Activated T-cell treated with anti-CD3 and anti-CD28 coated beads, Interleukin-2, amount 50 U/mL, for 24 hours (primary cell): ENCODE data around the gene TMEM272.

ENCODE experiments used
- DNase-seq: peaks from one replicate; pipeline ENCODE4 v3.0.0-alpha.2; 2020
- H3K27ac Mint-ChIP-seq: 2 replicates; pipeline ENCODE4 v1.8.0; 2020; ENCODE audit warnings: mild to moderate bottlenecking, mixed read lengths
- H3K27me3 Mint-ChIP-seq: 2 replicates; pipeline ENCODE4 v1.8.0; 2020; ENCODE audit warnings: mixed read lengths
- H3K36me3 Mint-ChIP-seq: 2 replicates; pipeline ENCODE4 v1.8.0; 2020; ENCODE audit warnings: low read depth, mixed read lengths
- H3K4me1 Mint-ChIP-seq: 2 replicates; pipeline ENCODE4 v1.8.0; 2020; ENCODE audit warnings: low read depth, mixed read lengths
- H3K4me3 Mint-ChIP-seq: 2 replicates; pipeline ENCODE4 v1.8.0; 2020; ENCODE audit warnings: mild to moderate bottlenecking, moderate library complexity, mixed read lengths
- H3K9me3 Mint-ChIP-seq: 2 replicates; pipeline ENCODE4 v1.8.0; 2020; ENCODE audit warnings: mixed read lengths

Gene TMEM272, protein sequence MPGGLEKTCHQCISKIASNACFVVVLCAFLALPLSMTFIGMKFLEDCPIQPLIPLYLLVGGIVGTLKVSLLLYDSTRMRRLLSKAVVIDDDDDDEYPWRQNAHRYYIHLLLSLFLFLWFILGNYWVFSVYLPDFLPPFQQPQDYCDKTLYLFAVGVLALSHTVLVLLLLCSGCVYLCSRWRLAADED

DNA sequence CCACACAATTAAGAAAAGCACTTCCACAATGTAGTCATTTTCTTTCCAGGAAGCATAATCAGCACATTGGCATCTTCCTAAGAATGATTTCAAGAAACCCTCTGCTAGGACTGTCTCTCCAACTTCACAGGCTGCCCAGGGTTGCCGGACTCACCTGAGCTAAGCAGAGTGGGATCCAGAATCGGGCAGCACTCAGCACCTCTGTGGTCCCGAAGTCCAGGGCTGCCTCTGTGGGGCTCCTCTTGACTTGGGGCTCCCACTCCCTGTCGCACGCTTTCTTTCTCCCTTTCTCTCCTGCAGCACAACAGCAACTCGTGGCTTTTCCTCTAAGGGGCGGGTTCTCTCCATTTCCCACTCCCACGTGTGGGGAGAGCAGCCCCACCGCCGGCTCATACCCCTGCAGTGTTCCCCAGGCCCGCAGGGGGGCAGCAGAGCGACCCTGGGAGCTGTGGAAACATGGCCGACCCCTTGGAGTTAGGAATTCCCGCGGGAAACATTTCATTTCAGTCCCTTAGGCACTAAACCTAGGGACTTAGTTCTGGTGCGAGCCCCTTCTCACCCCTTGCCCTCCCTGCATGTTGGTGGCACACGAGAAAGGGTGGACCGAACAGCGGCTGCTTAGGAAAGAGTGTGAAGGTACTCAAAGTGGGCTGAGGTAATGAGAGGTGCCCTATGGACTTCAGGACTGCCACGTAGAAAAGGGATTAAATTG, at the start of gene TMEM272:
TSS of gene TMEM272 (minus strand) at position 316 of the 712 bp plus-strand sequence. CDS start 6,647 bp downstream, outside the sequence.
- DNase-seq = peak; percentile 79
- H3K9me3 Mint-ChIP-seq = no peaks in the 10 kb centered on the region
- no peaks in the 10 kb centered on the region for H3K36me3 Mint-ChIP-seq
- H3K27me3 Mint-ChIP-seq = peaks cover 12% of the 10 kb centered on the region
- H3K27ac Mint-ChIP-seq = no peak within 1 kb of the TSS
- peak within 1 kb of the TSS; percentile 35 for H3K4me3 Mint-ChIP-seq
- peaks cover 20% of the 10 kb centered on the region for H3K4me1 Mint-ChIP-seq

GRCh38 chr13:51894239-51894638, 49.3 kb upstream of the TMEM272 start:
- Mint-ChIP-seq H3K9me3 (no peaks in the 10 kb centered on the region), H3K4me3 (no peak overlapping the region), H3K27ac (no peak overlapping the region), H3K36me3 (no peaks in the 10 kb centered on the region), H3K27me3 (peaks cover 8% of the 10 kb centered on the region), H3K4me1 (no peaks in the 10 kb centered on the region)
- DNase-seq = no peak

DNA sequence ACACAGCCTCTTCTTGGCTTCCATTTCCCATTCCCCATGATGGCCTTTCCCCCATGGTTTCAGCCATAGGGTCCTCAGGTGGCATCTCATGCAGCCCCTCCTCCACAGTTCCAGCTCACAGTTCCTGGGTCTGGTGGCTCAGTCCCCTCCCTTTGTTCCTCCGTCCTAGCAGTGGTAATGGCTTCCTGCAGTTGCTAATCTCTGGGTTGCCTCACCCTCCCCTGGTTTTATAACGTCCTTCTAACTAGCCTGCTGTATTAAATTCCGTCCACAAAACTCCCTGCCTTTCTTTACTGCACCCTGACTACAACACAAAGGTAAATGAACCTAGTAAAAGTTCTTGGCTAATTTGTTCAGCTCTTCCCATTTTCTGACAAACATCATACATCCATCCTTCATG, 47.7 kb upstream of the TMEM272 start:
- Mint-ChIP-seq H3K27ac (no peak overlapping the region), H3K27me3 (peaks cover 8% of the 10 kb centered on the region), H3K36me3 (no peaks in the 10 kb centered on the region), H3K9me3 (no peaks in the 10 kb centered on the region), H3K4me1 (no peaks in the 10 kb centered on the region), H3K4me3 (no peak overlapping the region)
- DNase-seq = no peak

GRCh38 chr13:51887468-51887867, 42.5 kb upstream of the TMEM272 start:
- DNase-seq = no peak
- Mint-ChIP-seq H3K4me3 (no peak overlapping the region), H3K27me3 (no peaks in the 10 kb centered on the region), H3K4me1 (no peaks in the 10 kb centered on the region), H3K27ac (no peak overlapping the region), H3K9me3 (peaks cover 2% of the 10 kb centered on the region), H3K36me3 (no peaks in the 10 kb centered on the region)

DNA sequence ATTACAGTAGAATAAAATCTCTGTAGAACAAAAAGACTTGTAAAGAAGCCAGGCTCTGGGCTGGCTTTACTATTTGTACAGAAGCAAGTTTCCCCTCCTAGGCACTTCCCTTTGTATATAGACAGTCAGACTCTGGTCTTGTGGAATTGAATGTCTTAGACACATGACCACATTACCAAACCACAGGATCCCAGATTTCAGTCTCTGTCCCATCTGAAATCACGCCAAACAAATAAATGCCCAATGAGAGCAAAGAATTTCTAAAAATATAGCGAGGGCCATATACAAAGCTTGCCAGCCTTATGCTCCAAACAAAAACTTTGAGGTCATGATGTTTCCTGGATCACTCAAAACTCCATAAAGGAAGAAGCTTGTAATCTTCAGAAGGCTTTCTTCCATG, 40.7 kb upstream of the TMEM272 start:
- Mint-ChIP-seq H3K4me3 (no peak overlapping the region), H3K4me1 (no peaks in the 10 kb centered on the region), H3K27ac (no peak overlapping the region), H3K9me3 (peaks cover 2% of the 10 kb centered on the region), H3K36me3 (no peaks in the 10 kb centered on the region), H3K27me3 (no peaks in the 10 kb centered on the region)
- DNase-seq = no peak

DNA sequence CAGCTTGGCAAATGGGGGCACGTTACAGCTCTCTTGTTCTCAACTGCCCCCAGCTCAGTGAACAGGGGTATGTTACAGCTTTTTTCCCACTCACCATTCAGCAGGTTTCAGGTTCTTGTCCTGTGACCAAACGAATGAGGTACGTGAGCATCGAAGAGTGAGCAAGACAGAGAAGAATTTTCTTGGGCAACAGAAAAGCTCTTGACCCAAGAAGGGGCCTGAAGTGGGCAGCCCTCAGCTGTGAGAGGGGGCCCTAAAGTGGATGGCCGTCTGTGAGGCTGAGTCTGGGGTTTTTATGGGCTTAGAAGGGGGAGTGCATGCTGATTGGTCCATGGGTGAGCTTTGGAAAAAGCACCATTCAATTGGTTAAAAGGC, 38.2 kb upstream of the TMEM272 start:
- peaks cover 2% of the 10 kb centered on the region for H3K9me3 Mint-ChIP-seq
- H3K36me3 Mint-ChIP-seq = no peaks in the 10 kb centered on the region
- no peaks in the 10 kb centered on the region for H3K27me3 Mint-ChIP-seq
- H3K4me1 Mint-ChIP-seq = peaks cover 4% of the 10 kb centered on the region
- H3K27ac Mint-ChIP-seq = no peak overlapping the region
- H3K4me3 Mint-ChIP-seq = no peak overlapping the region
- DNase-seq = no peak

DNA sequence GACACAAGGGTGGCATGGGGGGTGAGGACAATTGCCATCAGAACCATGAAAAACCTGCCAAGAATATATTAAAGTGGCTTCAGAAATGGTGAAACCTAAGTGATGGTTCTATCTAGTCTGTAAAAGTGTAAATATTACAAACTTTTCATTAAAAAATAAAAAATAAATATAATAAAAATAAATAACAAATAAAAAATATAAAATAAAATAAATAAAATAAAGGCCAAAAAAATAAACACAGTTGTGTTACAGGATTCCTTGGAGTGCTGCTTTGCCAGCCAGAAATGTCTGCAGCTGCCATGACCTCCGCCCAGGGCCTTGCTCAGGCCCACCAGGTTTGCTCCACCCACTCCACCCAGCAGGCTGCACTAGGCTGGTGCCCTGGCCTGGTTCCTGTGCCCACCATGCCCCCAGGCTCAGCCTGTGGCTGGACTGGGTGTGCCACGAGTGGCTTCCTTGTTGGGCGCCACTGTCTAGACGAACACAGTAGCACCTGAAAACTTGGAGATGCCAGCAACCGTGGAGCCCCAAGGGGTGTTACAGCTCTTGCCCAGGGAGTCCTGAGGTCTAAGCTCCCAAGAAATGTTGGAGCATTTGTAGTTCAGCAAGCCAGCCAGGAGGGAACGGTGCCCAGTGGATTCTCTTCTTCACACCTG, 37.7 kb upstream of the TMEM272 start:
- no peak for DNase-seq
- Mint-ChIP-seq H3K4me1 (peaks cover 4% of the 10 kb centered on the region), H3K9me3 (peaks cover 2% of the 10 kb centered on the region), H3K27me3 (no peaks in the 10 kb centered on the region), H3K36me3 (no peaks in the 10 kb centered on the region), H3K27ac (no peak overlapping the region), H3K4me3 (no peak overlapping the region)

GRCh38 chr13:51881296-51881695, 36.3 kb upstream of the TMEM272 start:
- Mint-ChIP-seq H3K9me3 (peaks cover 2% of the 10 kb centered on the region), H3K36me3 (no peaks in the 10 kb centered on the region)

DNA sequence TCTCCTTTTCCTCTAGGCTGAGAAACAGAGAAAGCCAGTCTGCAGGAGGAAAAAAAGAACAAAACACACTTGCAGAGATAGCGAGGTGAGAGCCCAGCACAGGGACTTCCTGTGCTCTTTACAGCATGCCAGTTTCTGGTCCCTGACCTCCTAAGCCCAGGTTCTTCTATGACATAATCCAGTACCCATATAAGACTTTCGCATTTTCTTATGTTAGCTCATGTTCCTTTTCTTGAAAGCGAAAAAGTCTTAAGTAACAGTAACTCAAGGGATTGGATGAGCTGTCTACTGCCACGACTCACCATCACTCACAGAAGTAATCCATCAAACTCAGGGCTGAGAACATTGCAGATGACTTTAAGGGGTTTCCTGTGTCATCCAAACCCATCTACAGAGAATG, 34.2 kb upstream of the TMEM272 start:
- Mint-ChIP-seq H3K27ac (no peak overlapping the region), H3K27me3 (no peaks in the 10 kb centered on the region), H3K4me1 (peaks cover 4% of the 10 kb centered on the region), H3K36me3 (no peaks in the 10 kb centered on the region), H3K9me3 (peaks cover 2% of the 10 kb centered on the region), H3K4me3 (no peak overlapping the region)
- DNase-seq = no peak

More at GRCh38 chr13:51881296-51881695, 36.3 kb upstream of the TMEM272 start:
- Mint-ChIP-seq H3K4me3 (no peak overlapping the region), H3K27me3 (no peaks in the 10 kb centered on the region), H3K27ac (no peak overlapping the region), H3K4me1 (peaks cover 4% of the 10 kb centered on the region)
- no peak for DNase-seq

- DNase-seq = no peak
- Mint-ChIP-seq H3K4me3 (no peak overlapping the region), H3K27ac (no peak overlapping the region), H3K4me1 (peaks cover 6% of the 10 kb centered on the region), H3K27me3 (no peaks in the 10 kb centered on the region), H3K9me3 (no peaks in the 10 kb centered on the region), H3K36me3 (no peaks in the 10 kb centered on the region)
These were observed 29.7 kb upstream of the TMEM272 start for GRCh38 chr13:51874651-51875050.

- H3K27ac Mint-ChIP-seq = no peak overlapping the region
- H3K4me3 Mint-ChIP-seq = no peak overlapping the region
- DNase-seq = no peak
These were observed 28.9 kb upstream of the TMEM272 start for GRCh38 chr13:51873837-51874236.

DNA sequence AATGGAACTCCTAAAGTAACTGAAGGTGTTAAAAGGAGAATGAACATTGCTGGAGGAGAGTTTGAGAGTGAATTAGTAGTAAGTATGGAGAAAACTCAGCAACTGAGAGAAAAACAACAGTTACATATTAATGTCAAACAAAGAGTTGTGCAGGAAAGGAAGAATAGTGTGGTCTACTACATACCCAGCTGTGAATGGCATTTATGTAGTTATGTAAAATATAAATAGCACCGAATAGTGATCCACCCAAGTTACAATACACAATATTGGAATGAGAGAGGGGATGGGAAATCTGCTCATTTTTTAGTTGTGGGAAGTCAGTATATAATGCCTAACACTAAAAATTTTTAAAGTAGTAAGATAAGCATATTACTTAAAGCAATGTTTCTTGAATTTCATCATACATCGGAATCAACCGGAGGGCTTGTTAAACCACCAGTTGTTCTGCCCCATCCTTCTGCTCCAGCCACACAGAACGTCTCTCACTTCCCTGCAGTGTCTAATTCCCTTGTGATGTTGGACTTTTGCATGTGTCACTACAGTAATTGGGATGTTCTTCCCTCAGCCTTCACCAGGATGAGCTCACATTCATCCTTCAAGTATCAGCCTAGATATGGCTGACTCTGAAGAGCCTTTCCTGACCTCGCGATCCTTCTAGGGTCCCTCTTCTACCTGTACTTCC, 28.3 kb upstream of the TMEM272 start:
- Mint-ChIP-seq H3K4me3 (no peak overlapping the region), H3K9me3 (no peaks in the 10 kb centered on the region), H3K27me3 (peaks cover 6% of the 10 kb centered on the region), H3K4me1 (peaks cover 2% of the 10 kb centered on the region), H3K27ac (no peak overlapping the region), H3K36me3 (no peaks in the 10 kb centered on the region)
- no peak for DNase-seq

More at GRCh38 chr13:51873837-51874236, 28.9 kb upstream of the TMEM272 start:
- Mint-ChIP-seq H3K9me3 (no peaks in the 10 kb centered on the region), H3K4me1 (peaks cover 2% of the 10 kb centered on the region), H3K36me3 (no peaks in the 10 kb centered on the region), H3K27me3 (peaks cover 3% of the 10 kb centered on the region)

GRCh38 chr13:51870616-51871015, 25.6 kb upstream of the TMEM272 start:
- no peak for DNase-seq
- H3K9me3 Mint-ChIP-seq = no peaks in the 10 kb centered on the region

GRCh38 chr13:51869916-51870315, 24.9 kb upstream of the TMEM272 start:
- H3K4me1 Mint-ChIP-seq = peaks cover 2% of the 10 kb centered on the region
- no peak overlapping the region for H3K27ac Mint-ChIP-seq
- DNase-seq = no peak
- H3K4me3 Mint-ChIP-seq = no peak overlapping the region
- H3K36me3 Mint-ChIP-seq = no peaks in the 10 kb centered on the region
- peaks cover 13% of the 10 kb centered on the region for H3K27me3 Mint-ChIP-seq
- no peaks in the 10 kb centered on the region for H3K9me3 Mint-ChIP-seq

More at GRCh38 chr13:51870616-51871015, 25.6 kb upstream of the TMEM272 start:
- H3K4me3 Mint-ChIP-seq = no peak overlapping the region
- H3K27ac Mint-ChIP-seq = no peak overlapping the region
- peaks cover 12% of the 10 kb centered on the region for H3K27me3 Mint-ChIP-seq
- peaks cover 2% of the 10 kb centered on the region for H3K4me1 Mint-ChIP-seq
- no peaks in the 10 kb centered on the region for H3K36me3 Mint-ChIP-seq
